DMS114 treated with DMSO at 0.1 percent for 48 hours (cell line): Measurements from ENCODE around the gene TMEM63C.

Experiments
- DNase-seq: peaks from one replicate; lab custom pipeline; 2025; ENCODE audit not compliant: unreplicated experiment; lab: John Stamatoyannopoulos, UW

The TMEM63C gene

DNA sequence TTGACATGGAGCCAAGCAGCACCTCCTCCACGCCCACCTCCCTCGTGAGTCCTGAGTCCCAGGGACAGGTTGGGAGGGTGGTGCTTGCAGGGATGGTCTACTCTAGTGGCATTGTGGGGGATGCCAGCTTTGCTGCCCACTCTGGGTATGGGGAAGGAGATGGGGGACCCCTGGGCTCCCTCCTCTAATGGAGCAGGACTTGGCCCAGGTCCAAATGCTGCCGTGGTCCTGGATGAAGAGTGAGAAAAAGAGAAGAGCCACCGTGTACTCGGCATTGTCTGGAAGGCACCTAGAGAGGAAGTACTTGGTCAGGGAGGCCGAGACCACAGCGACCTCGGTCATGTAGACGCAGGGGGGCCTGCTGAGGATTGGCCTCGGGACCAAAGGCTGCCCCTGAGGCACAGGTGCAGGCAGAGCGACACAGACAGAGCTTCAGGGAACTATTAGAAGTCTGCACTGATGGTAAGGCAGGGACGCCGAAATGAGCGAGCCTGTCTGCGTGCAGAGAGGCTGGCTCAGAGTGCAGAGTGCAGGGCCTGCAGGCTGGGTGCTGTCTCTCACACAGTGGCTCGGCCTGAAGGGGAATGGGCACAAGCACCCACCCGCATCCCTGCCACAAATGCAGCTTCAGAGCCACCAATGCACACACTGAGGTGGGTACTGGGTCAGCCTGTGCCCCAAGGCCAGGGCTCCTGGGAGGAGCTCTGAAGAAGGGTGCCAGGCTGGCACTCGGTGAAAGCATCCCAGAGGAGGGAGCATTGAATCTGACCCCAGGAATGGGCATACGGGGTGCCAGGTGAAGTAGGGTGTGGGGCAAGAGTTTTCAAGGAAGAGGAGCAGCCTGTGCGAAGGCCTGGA, 72.0 kb downstream of the TMEM63C start:
- DNase-seq = no peak

GRCh38 chr14:77256694-77257093, 75.1 kb downstream of the TMEM63C start:
- no peak for DNase-seq

GRCh38 chr14:77257700-77258099, 76.1 kb downstream of the TMEM63C start:
- no peak for DNase-seq

DNA sequence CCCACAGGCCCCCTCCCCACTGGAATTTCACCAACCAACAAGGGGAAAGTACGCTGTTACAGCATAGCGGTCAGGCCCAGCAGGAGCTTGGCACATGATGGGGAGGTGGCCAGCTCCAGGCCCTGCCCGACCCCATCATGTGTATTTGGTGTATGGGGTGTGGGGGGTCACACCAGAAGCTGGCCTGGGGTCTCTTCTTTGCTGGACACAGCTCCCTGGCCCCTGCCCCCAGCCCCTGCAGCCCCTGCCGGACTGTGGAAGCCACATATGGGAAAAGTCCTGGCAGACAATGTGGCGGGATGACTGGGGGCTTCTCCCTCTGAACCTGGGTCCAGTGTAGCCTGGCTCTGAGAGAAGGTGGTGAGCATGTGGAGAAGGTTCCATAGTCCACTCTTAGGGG, 77.0 kb downstream of the TMEM63C start:
- DNase-seq = no peak

DNA sequence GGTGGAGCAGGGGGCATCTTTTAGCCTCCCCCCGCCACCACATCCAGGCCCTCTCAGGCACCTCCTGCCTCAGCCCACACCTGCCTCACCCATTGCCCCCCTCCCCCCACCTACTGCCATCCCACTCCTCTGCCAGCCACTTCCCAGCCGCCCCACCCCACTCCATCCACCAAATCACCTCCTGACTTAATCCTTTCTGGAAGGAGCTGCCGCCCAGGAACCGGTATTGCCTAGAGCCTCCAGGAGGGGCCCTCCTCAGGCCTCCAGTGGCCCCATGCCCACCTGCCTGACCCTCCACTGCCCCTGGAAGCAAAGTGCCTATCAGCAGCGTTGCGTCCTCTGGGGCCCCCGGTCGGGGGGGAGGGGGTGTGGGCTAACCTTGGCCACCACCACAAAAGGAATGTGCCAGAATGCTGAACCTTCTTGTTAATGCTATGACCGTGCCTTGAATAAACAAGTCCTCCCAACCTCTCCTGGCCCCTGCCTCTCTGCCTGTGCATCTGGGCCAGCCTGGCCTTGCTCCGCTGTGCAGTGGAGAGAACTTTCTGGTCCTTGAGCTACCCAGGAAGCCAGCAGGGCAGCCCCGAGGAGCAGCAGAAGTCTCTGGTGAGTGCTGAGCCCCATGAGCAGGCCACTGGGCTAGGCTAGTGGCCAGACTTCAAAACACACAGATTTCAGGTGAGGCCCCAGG, 77.6 kb downstream of the TMEM63C start:
- DNase-seq = no peak

DNA sequence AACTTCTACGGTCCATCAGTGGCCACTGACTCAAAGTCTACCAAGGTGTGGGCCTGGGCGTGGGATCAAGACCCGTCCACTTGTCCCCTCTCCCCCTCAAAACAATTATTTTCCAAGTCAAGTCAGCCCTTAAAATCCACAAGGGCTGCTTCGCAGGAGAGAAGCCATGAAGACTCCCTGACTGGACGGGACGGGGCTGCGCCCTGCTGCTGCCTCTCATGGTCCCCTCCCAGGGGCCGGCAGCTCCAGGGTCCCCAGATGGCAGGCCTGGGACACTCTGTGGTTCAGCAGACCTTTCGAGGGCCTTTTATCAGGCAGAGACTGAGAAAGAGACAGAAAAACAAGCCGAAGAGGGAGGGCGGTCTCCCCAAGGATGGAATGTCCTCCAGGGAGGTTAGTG, 78.6 kb downstream of the TMEM63C start:
- no peak for DNase-seq

DNA sequence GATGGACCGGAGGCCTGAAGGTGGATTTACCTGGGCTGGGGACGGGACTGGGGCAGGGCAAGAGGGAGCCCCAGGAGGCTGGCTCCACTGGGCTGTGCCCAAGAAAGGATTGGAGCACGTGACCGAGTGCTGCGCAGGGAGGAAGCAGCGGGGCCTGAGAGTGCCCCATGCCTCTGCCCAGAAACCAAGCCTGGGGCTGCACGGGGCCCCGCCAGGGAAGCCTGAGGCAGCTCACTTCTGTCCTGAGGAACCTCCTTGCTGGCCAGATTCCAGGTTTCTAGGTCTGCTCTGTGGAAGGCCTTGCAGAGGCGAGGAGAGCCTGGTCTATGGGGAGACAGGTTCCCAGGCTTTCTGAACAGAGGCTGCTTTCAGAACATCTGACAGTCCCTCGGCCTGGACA, 79.0 kb downstream of the TMEM63C start:
- no peak for DNase-seq

DNA sequence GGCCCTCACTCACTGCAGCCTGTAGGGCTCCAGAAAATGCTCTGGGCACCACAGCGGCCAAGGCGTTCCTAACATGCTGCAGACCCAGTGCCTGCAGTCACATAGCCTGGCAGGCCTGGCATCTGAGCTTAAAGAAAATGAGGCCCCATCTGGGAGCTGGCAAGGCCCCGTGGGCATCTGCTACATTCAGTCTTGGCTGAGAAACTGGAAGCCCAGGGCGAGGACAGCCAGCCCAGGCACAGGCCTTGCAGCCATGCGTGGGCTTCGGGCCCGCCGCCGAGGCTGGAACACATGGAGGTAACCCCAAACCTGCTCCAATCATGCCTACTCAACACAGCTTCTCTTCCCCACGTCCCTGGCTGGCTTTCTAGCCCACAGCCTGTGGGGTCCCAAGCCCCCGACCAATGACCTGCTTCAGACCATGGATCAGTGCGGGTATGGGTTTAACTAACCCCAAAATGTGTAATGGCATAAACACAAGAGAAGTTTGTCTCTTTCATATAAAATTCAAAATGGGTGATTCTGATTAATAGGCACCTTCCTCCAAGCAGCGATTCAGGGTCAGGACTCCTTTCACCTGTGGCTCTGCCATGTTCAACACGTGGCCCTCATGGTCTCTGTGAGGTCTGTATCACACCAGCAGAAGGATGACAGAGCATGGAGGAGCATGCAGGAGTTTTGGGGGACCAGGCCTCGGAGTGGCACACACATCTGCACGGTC, 83.0 kb downstream of the TMEM63C start:
- DNase-seq = no peak

GRCh38 chr14:77265187-77265515, 83.6 kb downstream of the TMEM63C start:
- DNase-seq = no peak

GRCh38 chr14:77265561-77266335, 84.2 kb downstream of the TMEM63C start:
- no peak for DNase-seq

DNA sequence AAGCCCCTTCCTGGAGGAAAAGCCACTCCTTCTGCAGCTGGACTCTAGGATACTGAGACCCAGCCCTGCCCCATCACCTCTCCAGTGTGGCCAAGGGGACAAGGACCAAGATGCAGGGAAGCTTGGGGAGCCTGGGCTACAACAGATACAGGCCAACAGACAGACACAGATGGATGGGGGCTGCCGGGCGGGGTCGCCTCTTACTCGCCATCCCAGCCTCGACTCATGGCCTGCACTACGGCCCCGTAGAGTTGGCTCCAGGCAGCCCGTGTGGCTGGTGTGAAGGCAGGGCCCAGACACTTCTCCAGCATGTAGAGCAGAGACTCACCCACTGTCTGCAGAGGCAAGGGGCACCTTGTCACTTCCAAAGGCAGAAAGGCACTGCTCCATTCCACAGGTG, 84.7 kb downstream of the TMEM63C start:
- DNase-seq = no peak

GRCh38 chr14:77267937-77268699, 86.5 kb downstream of the TMEM63C start:
- no peak for DNase-seq

DNA sequence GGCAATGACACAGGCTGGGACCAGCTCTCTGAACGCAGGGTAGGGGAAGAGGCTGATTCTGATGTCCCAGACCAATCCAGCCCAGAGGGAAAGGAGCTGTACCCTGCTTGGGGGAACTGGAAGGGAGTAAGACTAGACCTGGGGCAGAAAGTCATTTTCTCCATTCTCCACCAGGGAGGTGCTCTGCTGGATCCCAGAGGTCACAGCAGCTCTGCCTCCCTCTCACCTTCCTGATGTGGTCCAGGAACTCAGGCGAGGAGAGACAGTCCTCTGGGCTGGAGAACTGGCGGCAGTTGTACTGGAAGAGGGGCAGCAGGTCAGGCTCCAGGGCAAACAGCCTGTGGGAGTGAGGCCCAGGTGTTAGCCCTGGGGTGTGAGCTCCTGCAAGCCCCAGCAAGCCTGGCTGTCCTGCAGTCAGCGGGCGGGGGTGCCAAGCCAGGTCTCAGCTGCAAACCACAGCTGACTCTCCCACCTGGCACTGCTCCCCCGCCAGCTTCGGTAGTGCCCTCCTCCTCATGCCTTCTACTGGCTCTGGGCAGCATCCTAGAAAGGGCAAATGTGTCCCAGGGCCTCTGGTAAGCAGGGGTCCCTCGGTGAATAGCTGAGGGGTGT, 87.5 kb downstream of the TMEM63C start:
- DNase-seq = no peak

GRCh38 chr14:77270361-77271112, 88.9 kb downstream of the TMEM63C start:
- DNase-seq = no peak

- no peak for DNase-seq
Observed at GRCh38 chr14:77271113-77271710, 89.6 kb downstream of the TMEM63C start, which contains the start of gene NGB. Gene NGB, minus strand, starts transcription at chr14:77271206. Its CDS starts 269 bp downstream, at chr14:77270937.

- DNase-seq = no peak
Observed at GRCh38 chr14:77272261-77272660, 90.7 kb downstream of the TMEM63C start.

DNA sequence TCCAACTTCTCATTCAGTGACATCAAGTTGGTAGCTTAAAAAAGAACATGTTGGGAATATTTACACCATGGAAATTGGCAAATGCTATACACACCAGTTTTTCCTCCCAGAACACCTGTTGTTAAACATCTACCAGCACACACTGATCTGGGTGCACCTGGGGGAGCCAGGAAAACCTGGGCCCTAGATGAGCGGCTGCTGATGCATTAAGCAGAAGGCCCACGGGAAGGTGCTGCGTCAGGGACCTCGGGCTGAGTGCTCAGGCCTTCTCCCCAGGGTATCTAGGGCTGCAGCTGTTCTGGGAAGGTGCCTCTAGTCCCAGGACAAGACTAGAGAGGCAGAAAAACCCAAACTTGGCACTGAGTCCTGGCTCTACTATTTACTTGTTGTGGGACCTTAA, 92.2 kb downstream of the TMEM63C start:
- no peak for DNase-seq

- DNase-seq = no peak
Observed at GRCh38 chr14:77275041-77275580, 93.5 kb downstream of the TMEM63C start.
